DOHH2 (cell line): ENCODE measurements around the gene DDX17.

Experiments
- H3F3A ChIP-seq: fragments of 200-600 bp; sonication (generic), shearing (Covaris generic); 2 replicates; pipeline ENCODE4 v1.6.0; 2016; ENCODE audit warnings: antibody characterized with exemption, mild to moderate bottlenecking; ENCODE audit not compliant: control insufficient read depth, insufficient read depth
- H3K27ac ChIP-seq: fragments of 200-600 bp; sonication (generic); 2 replicates; pipeline ENCODE4 v1.5.1; 2014; ENCODE audit warnings: low read depth, mild to moderate bottlenecking, low read length, moderate library complexity
- H3K27me3 ChIP-seq: fragments of 200-600 bp; sonication (generic); 2 replicates; pipeline ENCODE4 v1.6.1; 2014; ENCODE audit warnings: mild to moderate bottlenecking, low read length, mixed read lengths; ENCODE audit not compliant: control insufficient read depth
- H3K36me3 ChIP-seq: fragments of 200-600 bp; sonication (generic); 2 replicates; pipeline ENCODE4 v1.6.1; 2014; ENCODE audit warnings: mild to moderate bottlenecking, low read length, moderate library complexity, mixed read lengths; ENCODE audit not compliant: control insufficient read depth
- H3K4me1 ChIP-seq: fragments of 200-600 bp; sonication (generic); 2 replicates; pipeline ENCODE4 v1.6.1; 2014; ENCODE audit warnings: mild to moderate bottlenecking, low read length, mixed read lengths; ENCODE audit not compliant: control insufficient read depth
- H3K4me2 ChIP-seq: fragments of 200-600 bp; sonication (generic); 2 replicates; pipeline ENCODE4 v1.6.0; 2014; ENCODE audit warnings: mild to moderate bottlenecking, low read length, moderate library complexity
- H3K4me3 ChIP-seq: fragments of 200-600 bp; sonication (generic); 2 replicates; pipeline ENCODE4 v1.5.1; 2014; ENCODE audit warnings: mild to moderate bottlenecking, low read length, mixed read lengths
- H3K79me2 ChIP-seq: fragments of 200-600 bp; sonication (generic); 2 replicates; pipeline ENCODE4 v1.6.1; 2014; ENCODE audit warnings: mild to moderate bottlenecking, low read length, mixed read lengths; ENCODE audit not compliant: control insufficient read depth
- H3K9me2 ChIP-seq: fragments of 200-600 bp; sonication (generic); replicated peaks from 2 replicates; pipeline ENCODE4 v1.6.1; 2014; ENCODE audit warnings: mild to moderate bottlenecking, low read length, mixed read lengths; ENCODE audit not compliant: control insufficient read depth
- H3K9me3 ChIP-seq: fragments of 200-600 bp; sonication (generic); 2 replicates; pipeline ENCODE4 v1.6.1; 2014; ENCODE audit warnings: antibody characterized with exemption, low read length, mixed read lengths; ENCODE audit not compliant: control insufficient read depth, insufficient read depth
- H4K20me1 ChIP-seq: fragments of 200-600 bp; sonication (generic); 2 replicates; pipeline ENCODE4 v1.6.0; 2014; ENCODE audit warnings: low read depth, mild to moderate bottlenecking, antibody characterized with exemption, low read length, moderate library complexity; ENCODE audit not compliant: control insufficient read depth, insufficient read depth
- EZH2phosphoT487 ChIP-seq: fragments of 200-600 bp; sonication (generic); IDR thresholded peaks from 2 replicates; pipeline ENCODE4 v1.6.1; 2017; ENCODE audit warnings: borderline replicate concordance, mild to moderate bottlenecking, antibody characterized with exemption, low read length, moderate library complexity, mixed read lengths
- TF ChIP-seq, protein P1 (sequence below): fragments of 200-600 bp; sonication (generic); IDR thresholded peaks from one replicate; pipeline ENCODE4 v1.5.1; 2014; ENCODE audit warnings: antibody characterized with exemption, mild to moderate bottlenecking, low read depth, low read length; ENCODE audit not compliant: poor library complexity, severe bottlenecking

DDX17 gene

DNA sequence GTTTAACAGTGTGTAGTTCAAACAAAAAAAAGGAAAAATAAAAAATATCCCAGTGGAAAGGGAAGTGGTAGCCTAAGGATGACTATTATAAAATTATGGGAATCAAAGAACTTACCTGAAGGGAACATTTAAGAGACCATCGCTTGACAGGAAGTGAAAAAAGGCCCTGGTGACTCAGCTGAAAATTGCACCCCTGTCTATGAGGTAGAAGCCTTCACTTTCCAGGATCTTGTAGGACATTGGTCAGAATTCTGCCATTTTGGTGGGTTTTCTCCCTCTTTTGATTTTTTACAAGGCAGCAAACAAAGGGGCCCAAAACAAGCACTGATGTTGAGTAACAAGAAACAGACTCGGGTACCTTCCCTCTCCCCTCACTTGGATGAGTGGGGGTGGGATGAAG, 15.6 kb downstream of the DDX17 start:
- H3K27ac ChIP-seq, result no peak overlapping the region
- peaks cover 51% of the 10 kb centered on the region for H3F3A ChIP-seq

DNA sequence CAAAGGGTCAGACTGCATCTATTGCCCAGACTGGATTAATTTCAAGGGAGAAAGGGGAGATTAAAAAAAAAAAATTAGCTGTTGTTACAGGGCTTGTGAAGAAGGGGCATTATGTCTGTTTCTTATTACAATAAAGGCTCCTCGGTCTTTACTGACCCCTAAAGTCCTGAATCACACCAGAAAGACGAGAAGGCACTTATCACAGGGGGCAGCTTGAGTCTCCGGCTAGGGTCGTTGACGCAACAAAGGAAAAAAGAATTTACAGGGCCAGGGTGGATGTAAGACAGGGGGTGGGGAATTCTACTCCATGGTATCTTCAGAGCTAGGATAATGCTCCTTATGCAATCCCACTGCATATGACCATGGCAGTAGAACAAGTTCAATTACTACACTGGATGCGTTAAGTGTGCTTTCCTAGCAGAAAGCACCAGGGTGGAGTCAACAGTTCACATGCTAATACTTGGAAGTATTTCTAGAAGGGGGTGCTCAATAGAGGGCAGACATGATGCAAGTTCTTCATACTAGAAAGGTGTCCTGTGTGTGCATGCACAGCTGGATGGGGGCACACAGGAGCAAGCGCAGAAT, 16.5 kb downstream of the DDX17 start:
- TF ChIP-seq, protein P1, sequence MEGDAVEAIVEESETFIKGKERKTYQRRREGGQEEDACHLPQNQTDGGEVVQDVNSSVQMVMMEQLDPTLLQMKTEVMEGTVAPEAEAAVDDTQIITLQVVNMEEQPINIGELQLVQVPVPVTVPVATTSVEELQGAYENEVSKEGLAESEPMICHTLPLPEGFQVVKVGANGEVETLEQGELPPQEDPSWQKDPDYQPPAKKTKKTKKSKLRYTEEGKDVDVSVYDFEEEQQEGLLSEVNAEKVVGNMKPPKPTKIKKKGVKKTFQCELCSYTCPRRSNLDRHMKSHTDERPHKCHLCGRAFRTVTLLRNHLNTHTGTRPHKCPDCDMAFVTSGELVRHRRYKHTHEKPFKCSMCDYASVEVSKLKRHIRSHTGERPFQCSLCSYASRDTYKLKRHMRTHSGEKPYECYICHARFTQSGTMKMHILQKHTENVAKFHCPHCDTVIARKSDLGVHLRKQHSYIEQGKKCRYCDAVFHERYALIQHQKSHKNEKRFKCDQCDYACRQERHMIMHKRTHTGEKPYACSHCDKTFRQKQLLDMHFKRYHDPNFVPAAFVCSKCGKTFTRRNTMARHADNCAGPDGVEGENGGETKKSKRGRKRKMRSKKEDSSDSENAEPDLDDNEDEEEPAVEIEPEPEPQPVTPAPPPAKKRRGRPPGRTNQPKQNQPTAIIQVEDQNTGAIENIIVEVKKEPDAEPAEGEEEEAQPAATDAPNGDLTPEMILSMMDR, result no peak
- TF ChIP-seq EZH2phosphoT487, result no peak
- peaks cover 57% of the 10 kb centered on the region for H3F3A ChIP-seq

More for the DNA sequence above, 15.6 kb downstream of the DDX17 start:
- no peaks in the 10 kb centered on the region for H3K9me2 ChIP-seq
- no peaks in the 10 kb centered on the region for H3K4me1 ChIP-seq
- TF ChIP-seq, protein P1, result no peak
- TF ChIP-seq EZH2phosphoT487, result no peak
- H4K20me1 ChIP-seq, result peaks cover 17% of the 10 kb centered on the region
- no peaks in the 10 kb centered on the region for H3K9me3 ChIP-seq
- no peak overlapping the region for H3K4me3 ChIP-seq
- peaks cover 95% of the 10 kb centered on the region for H3K36me3 ChIP-seq
- no peaks in the 10 kb centered on the region for H3K27me3 ChIP-seq
- H3K4me2 ChIP-seq, result no peak overlapping the region
- H3K79me2 ChIP-seq, result peaks cover 28% of the 10 kb centered on the region

DNA sequence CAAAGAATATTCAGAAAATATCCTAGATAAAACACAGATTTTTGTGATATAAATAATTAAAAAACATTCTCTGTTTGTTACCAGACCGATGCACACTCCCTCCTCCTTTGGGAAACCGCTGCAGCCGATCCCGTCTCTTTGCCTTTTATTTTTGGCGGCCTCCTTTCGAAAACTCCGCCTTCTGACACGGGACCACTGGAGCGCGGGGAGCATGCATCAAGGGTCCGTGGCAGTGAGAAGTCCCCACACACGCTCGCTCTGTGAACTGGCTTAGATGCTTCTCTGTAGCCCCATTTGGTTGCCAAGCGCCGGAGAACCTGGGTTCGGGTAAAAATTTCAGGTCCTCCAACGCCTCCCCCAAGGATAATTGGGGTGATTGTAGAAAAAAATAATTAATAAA, 17.0 kb downstream of the DDX17 start:
- TF ChIP-seq EZH2phosphoT487, result no peak
- TF ChIP-seq, protein P1, result no peak
- Histone ChIP-seq H3F3A (peaks cover 61% of the 10 kb centered on the region), H3K79me2 (peaks cover 19% of the 10 kb centered on the region), H3K27ac (no peak overlapping the region), H3K4me3 (no peak overlapping the region), H3K9me3 (no peaks in the 10 kb centered on the region), H3K4me1 (no peaks in the 10 kb centered on the region), H3K36me3 (peaks cover 94% of the 10 kb centered on the region), H4K20me1 (peaks cover 15% of the 10 kb centered on the region), H3K27me3 (no peaks in the 10 kb centered on the region), H3K9me2 (no peaks in the 10 kb centered on the region), H3K4me2 (no peak overlapping the region)

More for the DNA sequence above, 16.5 kb downstream of the DDX17 start:
- no peaks in the 10 kb centered on the region for H3K9me2 ChIP-seq
- no peaks in the 10 kb centered on the region for H3K9me3 ChIP-seq
- H3K4me2 ChIP-seq, result no peak overlapping the region
- H3K4me3 ChIP-seq, result no peak overlapping the region
- H3K79me2 ChIP-seq, result peaks cover 23% of the 10 kb centered on the region
- peaks cover 94% of the 10 kb centered on the region for H3K36me3 ChIP-seq
- H4K20me1 ChIP-seq, result peaks cover 15% of the 10 kb centered on the region
- H3K27me3 ChIP-seq, result no peaks in the 10 kb centered on the region
- no peak overlapping the region for H3K27ac ChIP-seq
- H3K4me1 ChIP-seq, result no peaks in the 10 kb centered on the region
